HL-60 (cell line): ENCODE measurements around the gene MARCHF2.

ENCODE experiments used
- CTCF ChIP-seq: IDR thresholded peaks from one replicate; pipeline ENCODE4 v1.5.1; 2011; ENCODE audit warnings: low read length, control low read depth, inconsistent platforms; ENCODE audit not compliant: insufficient read depth
- GABPA ChIP-seq: IDR thresholded peaks from 2 replicates; pipeline ENCODE4 v1.6.1; 2012; ENCODE audit warnings: low read depth
- POLR2AphosphoS5 ChIP-seq: IDR thresholded peaks from 2 replicates; pipeline ENCODE4 v1.6.1; 2012; ENCODE audit warnings: low read depth
- SPI1 ChIP-seq: IDR thresholded peaks from 2 replicates; pipeline ENCODE4 v1.6.1; 2012; ENCODE audit warnings: low read depth, mild to moderate bottlenecking, borderline replicate concordance

GRCh38 chr19:8393192-8393870 is 19.8 kb upstream of the MARCHF2 start:
- TF ChIP-seq POLR2AphosphoS5 (no peak), GABPA (no peak), CTCF (no peak), SPI1 (no peak)
